Activated CD4-positive, alpha-beta T cell treated with anti-CD3 and anti-CD28 coated beads, Interleukin-2, Interleukin-4, amounts not matched to agents 100 ng/mL and 50 ng/mL, durations not matched to agents 16 hours and 8 hours (primary cell): ENCODE data around the gene MAL.
"Not testable (repeated sequence)": the region's sequence is repeated elsewhere in the genome, so short reads cannot be mapped to it uniquely, and the experiment has no call there.

Source experiments
- DNase-seq: peaks from one replicate; pipeline ENCODE4 v3.0.0-alpha.2; 2020; ENCODE audit warnings: low spot score

The MAL gene

DNA sequence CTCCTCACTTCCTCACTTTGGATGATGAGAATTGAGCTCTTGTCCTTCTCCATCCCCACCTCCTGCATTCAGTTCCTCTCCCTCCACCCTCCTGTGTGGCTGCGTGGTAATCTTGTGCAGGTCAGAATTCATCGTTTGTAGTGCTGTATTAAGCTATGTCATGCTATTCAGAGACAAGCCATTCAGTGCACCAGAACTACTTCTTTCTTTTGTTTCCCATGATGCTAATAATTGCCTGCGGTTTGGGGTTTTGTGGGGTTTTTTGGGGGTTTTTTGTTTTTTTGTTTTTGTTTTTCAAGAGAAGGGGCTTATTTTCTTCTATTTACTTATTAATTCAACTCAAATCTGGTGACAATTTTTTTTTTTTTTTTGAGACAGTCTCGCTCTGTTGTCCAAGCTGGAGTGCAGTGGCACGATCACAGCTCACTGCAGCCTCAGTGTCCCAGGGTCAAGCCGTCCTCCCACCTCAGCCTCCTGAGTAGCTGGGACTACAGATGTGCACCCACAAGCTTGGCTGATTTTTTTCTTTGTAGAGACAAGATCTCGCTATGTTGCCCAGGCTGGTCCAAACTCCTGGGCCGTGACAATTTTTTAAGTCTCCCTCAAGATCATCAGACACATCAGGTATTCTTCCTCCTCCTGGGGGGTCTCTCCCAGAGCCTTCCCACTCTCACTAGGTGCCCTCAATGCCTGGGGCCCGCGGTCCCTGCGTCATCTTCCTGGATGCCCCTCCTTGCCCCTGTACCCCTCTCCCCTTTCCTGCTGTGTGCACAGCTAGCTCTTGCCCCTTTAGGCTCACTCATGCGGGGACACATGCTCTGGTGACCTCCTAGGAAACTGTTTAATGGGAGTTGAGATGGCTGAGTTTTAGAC, 37.8 kb downstream of the MAL start:
- DNase-seq: no peak

DNA sequence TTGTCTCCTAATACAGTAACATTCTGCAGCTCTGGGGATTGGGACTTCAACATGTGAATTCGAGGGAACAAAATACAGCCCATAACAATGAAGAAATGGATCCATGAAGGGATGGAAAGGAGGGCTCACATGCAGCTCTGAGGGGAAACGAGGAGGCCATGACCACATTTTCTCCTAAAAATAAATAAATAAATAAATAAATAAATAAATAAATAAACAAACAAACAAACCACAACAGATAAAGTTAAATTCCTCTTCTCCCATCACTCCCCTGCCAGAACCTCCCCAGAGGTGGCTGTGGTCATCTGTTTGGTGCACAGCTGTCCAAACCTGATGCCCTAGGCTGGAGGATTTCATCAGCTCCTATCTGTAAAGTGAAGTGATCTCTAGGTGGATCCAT, 42.7 kb downstream of the MAL start:
- DNase-seq: no peak

DNA sequence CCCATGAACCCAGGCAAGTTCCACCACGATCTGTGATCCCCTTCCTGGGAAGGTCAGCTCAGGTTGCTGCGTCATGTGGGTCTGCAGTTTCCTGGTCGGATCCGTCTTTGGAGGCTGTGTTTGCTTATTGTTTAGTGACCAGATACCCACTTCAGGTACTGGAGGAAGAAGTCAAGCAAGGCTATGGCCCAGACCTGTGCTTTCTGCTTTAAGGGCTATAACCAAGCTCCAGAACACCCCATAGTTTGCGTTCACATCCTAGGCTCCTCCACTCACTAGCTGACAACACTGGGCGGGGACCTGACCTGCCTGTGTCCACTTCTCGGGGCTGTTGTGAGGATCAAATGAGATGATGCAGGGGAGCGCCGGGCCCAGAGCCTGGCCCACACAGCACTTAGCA, 44.0 kb downstream of the MAL start:
- no peak for DNase-seq

DNA sequence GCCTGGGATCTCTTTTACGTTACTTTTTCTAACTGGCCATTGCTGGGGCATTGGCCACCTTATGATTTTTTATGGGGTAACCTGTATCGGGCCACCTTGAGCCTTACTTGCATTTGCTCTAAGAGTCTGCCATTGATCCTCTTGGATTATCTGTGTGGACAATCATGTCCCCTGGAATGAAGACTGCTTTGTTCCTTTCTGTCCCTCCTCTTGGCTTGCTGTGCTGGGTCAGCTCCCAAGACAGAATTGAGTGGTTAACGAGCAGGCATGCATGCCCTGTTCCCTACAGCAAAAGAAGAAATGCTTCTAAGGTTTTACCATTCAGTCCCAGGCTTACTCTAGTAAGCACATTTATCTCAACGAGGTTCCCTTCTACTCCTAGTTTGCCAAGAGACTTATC, 46.3 kb downstream of the MAL start:
- no peak for DNase-seq

DNA sequence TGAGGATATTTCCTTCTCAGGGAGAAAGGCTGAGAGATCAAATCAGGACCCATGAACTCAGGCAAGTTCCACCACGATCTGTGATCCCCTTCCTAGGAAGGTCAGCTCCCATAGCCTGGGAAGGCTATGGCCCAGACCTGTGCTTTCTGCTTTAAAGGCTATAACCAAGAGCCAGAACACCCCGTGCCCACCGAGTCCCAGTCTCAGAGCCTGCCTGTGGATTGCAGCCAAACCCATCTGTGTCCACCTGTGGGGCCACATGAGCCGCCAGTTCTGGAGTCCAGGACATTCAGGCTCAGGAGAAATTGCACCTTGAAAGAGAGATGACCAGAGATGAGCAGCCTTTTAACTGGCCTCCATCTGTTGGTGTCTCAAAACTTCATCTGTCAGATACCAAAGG, 46.9 kb downstream of the MAL start:
- no peak for DNase-seq

DNA sequence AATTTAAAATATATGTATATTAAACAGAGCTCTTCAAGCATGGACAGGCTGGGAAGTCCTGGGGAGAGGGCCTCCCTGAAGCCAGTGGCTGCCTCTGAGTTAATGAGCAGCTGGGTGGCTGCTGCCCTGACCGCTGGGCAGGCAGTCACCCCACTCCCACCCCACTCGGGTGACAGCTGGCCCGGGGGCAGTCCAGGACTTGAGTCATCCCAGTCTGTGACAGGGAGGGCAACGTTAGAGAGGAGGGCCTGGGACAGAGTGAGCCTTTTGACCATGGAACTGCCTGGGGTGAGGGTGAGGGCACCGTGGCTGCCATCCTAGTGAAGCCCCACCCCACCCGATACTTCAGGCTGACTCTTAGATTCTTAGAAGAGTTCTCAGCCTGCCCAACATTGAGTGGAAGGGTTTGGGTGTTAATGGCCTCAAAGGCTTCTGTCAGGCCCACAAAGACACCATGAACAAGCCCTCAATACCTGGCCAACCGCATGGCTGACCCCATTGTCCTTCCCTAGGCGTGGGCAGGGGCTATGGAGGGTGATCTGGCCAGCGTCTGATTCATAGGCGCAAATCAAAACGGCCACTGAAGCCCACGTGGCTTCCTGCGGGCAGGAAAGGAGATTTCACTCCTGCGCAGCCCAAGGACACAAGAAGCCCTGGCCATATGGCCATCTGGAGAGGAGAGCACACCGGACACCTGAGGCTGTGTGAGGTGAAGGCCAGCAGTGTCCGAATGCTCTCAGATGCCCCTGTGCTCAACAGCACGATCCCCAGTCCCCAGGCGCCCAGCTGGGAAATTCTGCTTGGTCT, 48.6 kb downstream of the MAL start:
- no peak for DNase-seq

DNA sequence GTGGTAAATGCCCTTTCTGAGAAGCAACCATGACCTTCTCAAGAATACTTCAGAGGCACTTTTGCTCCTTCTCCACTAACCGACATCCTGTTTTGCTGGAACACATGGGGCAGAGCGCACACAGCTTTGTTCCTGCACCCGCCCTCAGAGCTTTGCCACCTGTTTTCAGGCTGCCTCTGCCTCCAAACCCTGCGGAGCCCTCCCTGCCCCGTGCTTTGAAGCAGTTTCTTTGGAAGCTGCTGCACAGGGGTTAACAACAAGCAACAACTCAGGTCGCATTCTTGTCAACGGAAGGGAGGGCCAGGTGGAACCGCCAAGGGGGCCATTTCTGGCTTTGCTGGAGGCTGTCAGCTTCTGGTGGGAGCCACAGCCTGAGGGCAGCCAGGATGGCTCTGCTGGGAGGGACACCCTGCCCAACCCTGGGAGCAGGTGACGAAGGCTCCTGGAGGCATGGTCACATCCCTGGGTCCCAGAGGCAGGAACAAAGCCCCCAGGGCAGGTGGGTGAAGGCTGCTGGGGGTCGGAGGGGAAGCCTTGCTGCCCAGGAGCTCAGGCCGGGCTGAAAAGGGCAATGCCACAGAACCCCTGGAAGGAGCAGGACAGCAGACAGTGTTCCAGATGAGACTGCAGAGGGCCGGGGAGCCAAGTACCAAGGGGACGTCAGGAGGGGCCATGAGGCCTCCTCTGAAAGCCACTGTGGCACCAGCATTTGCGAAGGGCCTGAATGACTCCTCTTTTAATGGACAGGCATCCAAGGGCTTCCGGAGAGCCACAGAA, 49.3 kb downstream of the MAL start:
- DNase-seq: peak; percentile 71

DNA sequence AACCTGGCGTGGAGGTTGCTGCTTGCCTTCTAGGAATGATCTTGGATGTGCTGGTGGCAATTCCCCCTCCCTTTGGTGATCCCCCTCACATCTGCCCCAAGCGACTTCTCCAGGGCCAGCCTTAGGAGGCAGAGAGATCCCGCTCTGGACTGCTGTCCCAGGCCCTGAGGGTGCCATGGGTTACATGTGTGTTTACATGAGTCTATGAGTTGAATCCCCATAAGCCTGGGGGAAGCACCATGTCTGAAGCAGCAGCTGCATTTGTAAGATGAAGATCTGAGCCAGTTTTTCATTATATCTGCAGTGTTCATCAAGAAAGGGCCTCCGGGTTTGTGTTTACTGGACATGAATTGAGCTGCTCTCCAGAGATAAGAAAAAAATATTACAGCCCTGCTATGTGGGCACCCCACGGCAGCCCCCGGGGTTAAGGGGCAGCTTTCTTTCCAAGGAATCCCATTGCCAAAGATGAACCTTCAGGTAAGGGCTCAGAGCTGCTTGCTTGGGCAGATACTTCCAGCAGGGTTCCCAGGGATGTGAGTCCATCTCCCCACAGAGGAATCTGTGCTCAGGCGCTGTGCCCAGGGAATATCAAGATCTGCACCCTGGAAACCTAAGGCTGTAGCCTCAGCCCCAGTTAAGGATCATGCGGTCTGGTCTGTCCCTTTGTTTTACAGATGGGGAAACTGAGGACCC, 50.1 kb downstream of the MAL start:
- no peak for DNase-seq

DNA sequence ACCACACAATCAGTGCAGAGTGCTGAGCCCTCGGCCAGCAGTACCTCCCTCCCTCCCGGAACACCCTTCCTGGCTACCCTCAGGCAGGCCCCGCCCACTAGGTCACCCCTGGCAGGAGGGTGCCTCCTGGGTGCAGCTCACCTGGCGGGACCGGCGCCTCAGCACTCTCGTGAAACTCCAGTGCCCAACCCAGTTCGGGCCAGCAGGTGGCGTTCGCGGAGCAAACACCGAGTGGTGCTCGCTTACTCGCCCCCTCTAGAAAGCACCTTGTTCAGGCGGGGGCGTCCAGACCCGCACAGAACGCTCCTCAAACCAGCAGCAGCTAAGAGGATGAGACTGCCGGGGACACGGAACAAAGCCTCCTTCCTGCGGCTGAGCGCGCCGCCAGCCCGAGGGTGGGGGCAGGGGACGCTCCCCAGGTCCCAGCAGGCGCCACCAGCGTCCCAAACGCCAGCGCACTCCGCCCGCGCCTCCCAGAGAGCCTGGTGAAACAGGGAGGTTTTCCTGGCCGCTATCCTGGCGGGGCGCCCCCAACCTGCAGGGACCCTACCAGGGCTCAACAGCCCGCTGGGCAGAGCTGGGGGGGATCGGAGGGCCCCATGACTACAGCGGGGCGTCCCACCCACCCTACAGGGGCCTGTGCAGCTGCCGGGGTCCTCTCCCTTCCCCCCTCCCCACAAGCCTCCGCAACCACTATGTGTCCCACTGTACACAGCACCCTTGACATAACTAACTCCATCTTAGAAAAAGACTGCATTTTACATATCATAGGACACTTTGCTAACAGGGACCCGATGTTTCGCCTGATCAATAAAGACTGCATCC, 51.4 kb downstream of the MAL start:
- DNase-seq: peak; percentile 82

DNA sequence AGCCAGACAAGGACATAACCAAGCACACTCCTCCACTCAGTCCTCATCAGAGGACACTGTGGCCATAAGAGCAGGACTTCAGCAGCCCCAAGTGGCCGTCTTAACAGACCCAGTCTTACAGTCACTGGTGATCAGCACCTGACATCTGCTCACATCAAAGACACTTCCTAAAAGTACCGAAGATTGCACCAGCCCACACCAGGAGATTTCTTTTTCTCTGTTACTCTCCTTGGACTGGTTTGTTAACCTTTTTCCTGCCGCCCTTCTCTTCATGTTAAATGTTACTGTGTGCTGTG, 52.0 kb downstream of the MAL start:
- no peak for DNase-seq

DNA sequence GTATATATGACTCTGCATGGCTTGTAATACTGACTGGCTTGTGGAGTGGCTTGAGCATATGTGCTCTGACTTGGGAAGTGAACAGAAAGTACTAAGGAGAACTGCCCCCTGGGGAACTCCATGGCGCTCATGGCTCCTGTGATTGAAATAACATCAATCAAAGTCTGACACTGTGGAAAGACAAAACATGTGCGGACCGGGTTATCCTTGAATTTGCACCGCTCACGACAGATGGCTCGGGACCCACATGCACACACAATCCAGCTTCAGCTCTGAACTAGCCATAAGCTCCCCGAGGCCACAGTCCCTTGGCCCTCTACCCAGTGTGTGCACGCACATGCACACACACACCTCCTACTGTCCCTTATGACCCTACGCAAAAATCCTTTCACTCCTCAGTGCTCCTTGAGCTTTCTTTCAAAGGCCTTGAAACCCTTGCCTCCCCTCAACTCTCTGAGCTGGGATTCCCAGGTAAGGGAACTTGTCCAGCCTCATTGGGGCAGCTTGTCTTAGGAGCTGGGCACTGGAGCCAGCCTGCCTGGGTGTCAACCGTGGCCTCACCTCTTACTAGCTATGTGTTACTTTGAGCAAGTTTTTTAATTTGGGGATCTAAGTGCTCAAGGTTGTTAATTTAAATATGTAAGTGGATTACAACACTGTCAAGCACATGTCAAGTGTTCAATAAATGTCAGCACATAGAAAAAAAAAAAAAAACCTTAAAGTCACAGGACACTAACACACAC, 52.5 kb downstream of the MAL start:
- no peak for DNase-seq

DNA sequence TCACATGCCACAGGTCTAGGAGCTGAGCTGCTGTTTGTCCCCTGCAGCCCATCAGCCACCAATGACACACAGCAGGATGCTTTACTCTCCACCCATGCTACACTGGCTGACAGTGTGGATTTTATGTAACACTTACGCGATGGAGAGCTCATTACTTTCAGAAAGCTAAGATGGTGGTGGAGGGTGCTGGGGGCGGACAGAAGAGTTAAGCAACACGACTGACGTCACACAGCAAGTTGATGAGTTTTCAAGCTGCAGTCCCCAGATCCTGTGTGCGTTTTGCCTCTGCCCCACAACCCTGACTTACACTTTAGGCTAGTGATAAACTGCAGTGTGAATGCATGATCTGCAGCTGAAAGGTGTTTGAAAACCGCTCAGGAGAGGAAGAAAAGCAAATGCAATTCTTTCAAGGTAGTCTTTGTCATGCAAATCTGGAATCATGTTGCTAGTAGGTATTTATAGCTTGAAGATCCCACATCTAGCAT, 53.7 kb downstream of the MAL start:
- peak; percentile 11 for DNase-seq

DNA sequence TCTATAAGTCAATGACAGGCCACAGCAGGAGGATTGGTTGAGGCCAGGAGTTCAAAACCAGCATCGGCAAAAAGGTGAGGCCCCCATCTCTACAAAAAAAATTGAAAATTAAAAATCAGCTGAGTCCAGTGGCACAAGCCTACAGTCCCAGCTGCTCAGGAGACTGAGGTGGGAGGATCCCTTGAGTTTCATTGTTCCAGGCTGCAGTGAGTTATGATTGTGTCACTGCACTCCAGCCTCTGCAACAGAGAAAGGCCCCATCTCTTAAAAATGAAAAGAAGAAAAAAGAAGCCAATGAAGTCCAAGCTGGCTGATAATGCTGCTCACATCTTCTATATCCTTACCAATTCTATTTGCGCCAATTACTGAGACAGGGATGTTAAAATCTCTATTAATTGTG, 57.0 kb downstream of the MAL start:
- no peak for DNase-seq

DNA sequence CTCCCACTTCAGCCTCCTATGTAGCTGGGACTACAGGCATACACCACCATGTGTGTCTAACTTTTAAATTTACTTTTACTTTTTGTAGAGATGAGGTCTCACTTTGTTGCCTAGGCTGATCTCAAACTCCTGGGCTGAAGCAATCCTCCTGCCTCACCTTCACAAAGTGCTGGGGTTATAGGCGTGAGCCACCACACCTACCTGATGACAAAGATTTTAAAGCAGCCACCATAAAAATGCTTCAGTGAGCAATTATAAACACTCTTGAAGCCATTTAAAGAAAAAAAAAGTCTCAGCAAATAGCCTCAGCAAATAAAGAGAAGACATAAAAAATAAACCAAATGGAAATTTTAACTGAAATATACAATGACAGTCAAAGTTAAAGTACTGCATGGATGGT, 60.5 kb downstream of the MAL start:
- DNase-seq: no peak

DNA sequence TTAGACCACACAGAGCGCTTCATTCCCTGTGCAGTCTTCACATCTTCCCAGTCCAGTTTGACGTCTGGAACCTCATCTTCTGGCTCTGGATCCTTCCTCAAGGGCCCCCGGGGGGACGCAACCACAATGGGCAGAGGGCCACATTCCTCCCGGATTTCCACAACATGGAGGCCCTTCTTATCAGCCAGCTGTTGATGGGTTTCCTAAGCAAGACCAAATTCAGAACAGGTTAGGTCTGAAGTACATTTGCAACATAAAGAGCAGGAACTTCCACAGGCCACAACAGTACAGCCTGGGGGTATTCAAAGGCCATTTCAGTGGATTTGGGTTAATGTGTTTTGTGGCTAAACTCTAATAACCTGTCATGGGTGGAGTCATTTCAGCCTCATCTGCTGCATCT, 61.9 kb downstream of the MAL start:
- DNase-seq: no peak

DNA sequence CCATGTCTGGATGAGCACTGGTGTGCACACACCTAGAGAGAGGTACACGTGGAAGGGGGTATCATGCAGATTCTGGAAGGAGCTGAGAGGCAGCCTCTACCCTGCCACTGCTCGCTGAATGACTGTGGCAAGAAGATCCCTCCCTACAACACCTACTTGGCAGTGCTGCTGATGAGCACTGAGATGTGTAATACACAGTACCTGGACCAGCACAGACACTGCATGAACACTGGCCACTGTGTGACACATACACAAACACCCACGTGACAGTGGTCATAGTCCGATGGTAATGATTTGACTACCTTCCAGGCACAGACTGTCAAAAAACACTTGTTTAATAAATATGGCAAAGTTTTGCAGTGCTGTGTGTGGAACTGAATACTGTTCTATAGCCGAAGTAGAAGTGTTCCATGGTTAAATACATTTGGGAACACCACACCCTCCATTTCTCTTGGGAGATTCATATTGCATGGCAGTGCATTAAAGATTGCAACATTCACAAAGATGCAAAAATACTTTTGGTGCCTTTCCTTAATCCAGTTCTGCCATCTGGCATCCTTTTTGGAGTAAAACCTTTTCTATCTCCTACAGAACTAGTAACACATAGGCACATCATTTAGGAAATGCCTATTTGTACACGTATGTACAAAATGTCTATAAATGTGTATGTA, 66.5 kb downstream of the MAL start:
- no peak for DNase-seq

DNA sequence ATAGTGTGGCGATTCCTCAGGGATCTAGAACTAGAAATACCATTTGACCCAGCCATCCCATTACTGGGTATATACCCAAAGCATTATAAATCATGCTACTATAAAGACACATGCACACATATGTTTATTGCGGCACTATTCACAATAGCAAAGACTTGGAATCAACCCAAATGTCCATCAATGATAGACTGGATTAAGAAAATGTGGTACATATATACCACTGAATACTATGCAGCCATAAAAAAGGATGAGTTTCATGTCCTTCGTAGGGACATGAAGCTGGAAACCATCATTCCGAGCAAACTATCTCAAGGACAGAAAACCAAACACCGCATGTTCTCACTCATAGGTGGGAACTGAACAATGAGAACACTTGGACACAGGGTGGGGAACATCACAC, 72.8 kb downstream of the MAL start:
- not testable (repeated sequence) for DNase-seq

DNA sequence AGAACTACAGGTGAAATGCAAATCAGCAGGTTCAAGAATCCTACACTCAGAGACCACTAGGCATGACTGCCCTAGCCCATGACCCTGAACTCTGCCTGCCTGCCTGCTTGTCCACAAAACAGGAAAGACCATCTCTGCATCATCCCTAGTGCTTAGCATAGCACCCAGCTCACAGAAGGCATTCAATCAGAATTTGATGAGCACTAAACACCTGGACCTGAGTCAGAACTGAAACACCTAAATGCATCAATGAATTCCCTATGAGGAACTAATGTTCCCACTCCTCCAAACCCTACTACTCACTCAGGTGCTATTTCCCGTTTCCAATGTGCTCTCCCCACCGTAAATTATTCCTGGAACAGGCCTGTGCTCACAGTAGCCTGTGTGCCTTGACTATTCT, 74.4 kb downstream of the MAL start:
- no peak for DNase-seq
